ENCODE data around the gene RIPPLY2.
A peak's percentile ranks its signal among the peaks of the same experiment; 100 is the strongest.
"Not testable (repeated sequence)": the region's sequence is repeated elsewhere in the genome, so short reads cannot be mapped to it uniquely, and the experiment has no call there.

RIPPLY2 gene

DNA sequence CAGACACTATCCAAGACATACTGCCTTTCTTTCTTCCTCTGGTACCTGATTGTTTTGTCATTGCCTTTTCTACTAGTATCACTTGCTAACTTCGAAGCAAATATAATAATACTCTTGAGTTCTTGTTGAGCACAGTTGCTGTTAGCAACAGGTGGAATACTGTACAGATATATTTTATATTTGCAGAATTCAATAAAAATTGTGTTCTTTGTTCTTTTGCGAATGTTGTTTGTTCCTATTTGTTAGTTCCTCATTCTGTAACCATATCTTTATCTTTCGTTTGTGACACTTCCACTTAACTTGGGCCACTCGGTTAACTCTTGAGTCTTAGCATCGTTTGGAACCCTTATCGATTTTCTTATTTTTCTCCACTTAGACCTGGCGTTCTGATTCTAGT, 7.2 kb downstream of the RIPPLY2 start:
- no peak for DNase-seq (ENCODE audit: low read depth in 2 of 2)

GRCh38 chr6:83860782-83861495, 7.8 kb downstream of the RIPPLY2 start:
- no peak for DNase-seq (ENCODE audit: low read depth in 2 of 2)

GRCh38 chr6:83862776-83863471, 9.8 kb downstream of the RIPPLY2 start:
- no peak for DNase-seq (ENCODE audit: low read depth in 2 of 2)

GRCh38 chr6:83867043-83867442, 13.9 kb downstream of the RIPPLY2 start:
- no peak for DNase-seq (ENCODE audit: low read depth in 2 of 2)

- DNase-seq (ENCODE audit: low read depth in 2 of 2), result peak; percentile 75 to 80
Measured at GRCh38 chr6:83867527-83868161, 14.5 kb downstream of the RIPPLY2 start.

- peak; percentile 20 to 31 for DNase-seq (ENCODE audit: low read depth in 2 of 2)
Measured at GRCh38 chr6:83868639-83869038, 15.5 kb downstream of the RIPPLY2 start.

DNA sequence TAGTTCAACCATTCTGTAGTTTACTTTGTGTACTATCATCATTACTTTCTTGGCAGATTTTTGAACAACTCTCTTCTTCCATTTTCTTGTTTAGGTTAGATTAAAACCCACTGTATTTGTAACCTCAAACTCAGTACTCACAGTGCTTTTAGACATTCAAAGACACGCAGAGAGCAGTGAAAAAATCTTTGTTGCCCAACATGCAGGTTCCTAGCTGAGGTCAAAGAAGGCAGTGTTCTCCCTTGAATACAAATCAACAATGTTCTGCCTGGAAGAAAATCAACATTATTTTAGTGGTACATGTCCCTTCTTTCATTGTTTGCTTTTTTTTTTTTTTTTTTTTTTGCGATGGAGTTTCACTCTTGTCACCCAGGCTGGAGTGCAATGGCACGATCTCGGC, 17.5 kb downstream of the RIPPLY2 start:
- no peak for DNase-seq (ENCODE audit: low read depth in 2 of 2)

DNA sequence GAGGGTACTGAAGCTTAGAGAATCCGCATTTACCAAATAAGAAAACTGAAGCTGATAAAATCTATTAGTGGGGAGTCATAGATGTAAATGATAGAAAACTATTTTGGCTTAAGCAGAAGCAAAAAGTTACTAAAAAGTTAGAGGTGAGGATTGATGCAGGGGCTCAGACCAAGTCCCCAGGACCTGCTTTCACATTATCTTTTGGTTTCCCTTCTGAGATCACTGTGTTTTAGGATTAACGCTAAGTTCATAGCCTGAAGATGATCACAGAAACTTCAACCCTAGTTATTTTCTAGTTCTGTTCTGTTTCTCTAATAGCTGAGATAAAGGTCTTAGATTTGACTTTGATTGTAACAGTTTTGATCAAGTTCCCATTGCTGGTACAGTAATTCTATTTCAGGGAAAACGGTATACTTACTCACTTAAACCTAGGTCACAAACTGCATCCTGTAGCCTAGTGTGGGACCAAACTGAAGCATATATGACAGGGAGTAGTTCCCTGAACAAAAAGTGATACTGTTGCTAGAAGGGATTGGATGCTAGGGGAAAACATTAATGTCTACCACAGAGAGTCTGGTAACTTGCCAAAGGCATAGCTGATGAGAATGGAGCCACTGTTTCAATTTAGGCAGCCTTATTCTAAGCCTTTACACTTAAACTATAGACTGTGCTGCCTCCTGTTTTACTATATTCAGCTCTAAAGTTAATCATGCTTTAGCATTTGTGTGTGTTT, 19.4 kb downstream of the RIPPLY2 start:
- DNase-seq (ENCODE audit: low read depth in 2 of 2), result no peak

DNA sequence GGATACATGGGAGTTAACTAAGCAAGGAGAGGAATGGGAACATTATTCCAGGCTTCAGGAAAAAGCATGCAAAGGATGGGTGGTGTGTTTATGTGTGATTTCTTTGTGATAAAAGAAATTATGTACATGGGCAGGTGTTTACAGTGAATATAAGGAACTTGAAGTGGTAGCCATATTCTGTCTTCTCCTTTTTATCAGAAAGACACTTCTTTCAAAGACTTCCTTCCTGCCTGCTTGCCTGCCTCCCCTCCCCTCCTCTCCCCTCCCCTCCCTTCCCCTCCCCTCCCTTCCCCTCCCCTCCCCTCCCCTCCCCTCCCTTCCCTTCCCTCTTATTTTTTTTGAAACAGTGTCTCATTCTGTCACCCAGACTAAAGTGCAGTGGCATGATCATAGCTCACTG, 20.7 kb downstream of the RIPPLY2 start:
- no peak for DNase-seq (ENCODE audit: low read depth in 2 of 2)

DNA sequence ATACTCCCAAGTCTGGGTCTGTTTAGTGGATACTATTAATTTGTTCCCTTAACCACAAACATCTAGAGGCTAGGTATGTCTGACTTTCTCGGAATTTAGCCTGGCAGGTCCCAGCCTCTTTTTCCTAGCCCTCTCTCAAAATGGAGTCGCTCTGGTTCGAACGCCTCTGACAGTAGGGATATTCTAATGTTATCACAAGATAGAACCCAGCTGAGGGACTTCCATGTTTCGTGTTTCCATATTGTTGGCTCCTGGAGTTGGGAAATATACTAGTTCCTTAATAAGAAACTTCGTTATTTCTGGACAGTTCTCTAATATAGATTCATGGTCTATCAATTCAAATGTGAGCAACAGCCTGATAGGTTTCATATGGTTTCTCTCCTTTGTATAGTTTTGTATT, 22.7 kb downstream of the RIPPLY2 start:
- no peak for DNase-seq (ENCODE audit: low read depth in 2 of 2)

- no peak for DNase-seq (ENCODE audit: low read depth in 2 of 2)
Measured at GRCh38 chr6:83878902-83879644, 25.9 kb downstream of the RIPPLY2 start.

GRCh38 chr6:83879746-83880145, 26.6 kb downstream of the RIPPLY2 start:
- no peak for DNase-seq (ENCODE audit: low read depth in 2 of 2)

- no peak for DNase-seq (ENCODE audit: low read depth in 2 of 2)
Measured at GRCh38 chr6:83883240-83883639, 30.1 kb downstream of the RIPPLY2 start.

- peak; percentile 29 to 32 for DNase-seq (ENCODE audit: low read depth in 2 of 2)
Measured at GRCh38 chr6:83884523-83884922, 31.4 kb downstream of the RIPPLY2 start.

- DNase-seq (ENCODE audit: low read depth in 2 of 2), result no peak
Measured at GRCh38 chr6:83885984-83886383, 32.8 kb downstream of the RIPPLY2 start.

DNA sequence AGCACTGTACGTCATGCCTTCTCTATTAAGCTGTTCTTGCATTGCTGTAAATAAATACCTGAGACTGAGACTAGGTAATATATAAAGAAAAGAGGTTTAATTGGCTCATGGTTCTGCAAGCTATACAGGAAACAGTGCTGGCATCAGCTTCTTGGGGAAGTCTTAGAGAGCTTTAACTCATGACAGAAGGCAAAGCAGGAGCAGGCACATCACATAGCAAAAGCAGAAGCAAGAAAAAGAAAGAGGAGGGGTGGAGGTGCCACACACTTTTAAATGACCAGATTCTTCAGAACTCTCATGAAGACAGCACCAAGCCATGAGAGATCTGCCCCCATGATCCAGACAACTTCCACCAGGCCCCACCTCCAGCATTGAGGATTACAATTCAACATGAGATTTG, 36.5 kb downstream of the RIPPLY2 start:
- no peak for DNase-seq (ENCODE audit: low read depth in 2 of 2)

DNA sequence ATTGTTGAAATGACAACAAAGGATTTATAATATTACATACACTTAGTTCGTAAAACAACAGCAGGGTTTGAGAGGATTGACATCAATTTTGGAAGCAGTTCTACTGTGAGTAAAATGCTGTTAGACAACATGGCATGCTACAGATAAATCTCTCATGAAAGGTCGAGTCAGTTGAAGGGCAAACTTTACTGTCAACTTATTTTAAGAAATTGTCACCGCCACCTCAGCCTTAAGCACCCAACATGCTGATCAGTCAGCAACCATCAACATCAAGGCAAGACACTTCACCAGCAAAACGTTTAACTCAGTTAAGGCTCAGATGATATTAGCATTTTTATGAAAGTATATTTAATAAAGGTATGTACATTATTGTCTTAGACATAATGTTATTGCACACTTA, 37.4 kb downstream of the RIPPLY2 start:
- no peak for DNase-seq (ENCODE audit: low read depth in 2 of 2)

DNA sequence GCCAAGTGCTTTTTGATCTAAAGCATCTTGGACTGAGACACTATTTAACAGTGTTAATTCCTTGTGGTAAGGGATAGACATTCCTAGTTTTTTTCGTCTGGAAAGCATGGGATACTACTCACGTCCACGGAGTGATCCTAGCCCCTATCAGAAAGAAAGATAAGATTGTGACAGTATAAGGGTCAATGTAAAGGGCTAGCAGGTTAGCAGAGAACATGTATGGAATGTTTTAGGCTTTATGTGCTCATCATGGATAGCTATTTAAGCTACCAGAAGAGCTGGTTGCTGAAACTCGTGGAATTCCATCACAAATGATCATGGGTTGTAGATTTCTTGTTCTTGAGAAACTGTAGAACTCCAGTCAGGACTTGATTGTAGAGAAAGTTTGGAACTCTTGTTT, 38.4 kb downstream of the RIPPLY2 start:
- DNase-seq (ENCODE audit: low read depth in 2 of 2), result no peak

- no peak for DNase-seq (ENCODE audit: low read depth in 2 of 2)
Measured at GRCh38 chr6:83893024-83893423, 39.9 kb downstream of the RIPPLY2 start.

- not testable (repeated sequence) for DNase-seq (ENCODE audit: low read depth in 2 of 2)
Measured at GRCh38 chr6:83897094-83897493, 43.9 kb downstream of the RIPPLY2 start.

GRCh38 chr6:83901624-83902023, 48.5 kb downstream of the RIPPLY2 start:
- no peak for DNase-seq (ENCODE audit: low read depth in 2 of 2)

GRCh38 chr6:83904395-83904794, 51.2 kb downstream of the RIPPLY2 start:
- no peak for DNase-seq (ENCODE audit: low read depth in 2 of 2)

All from fibroblast of skin of left quadriceps (primary cell).